ENCODE data around the gene SEMA7A. TPM values are rescaled to one million over a fixed set of nuclear protein-coding genes. Genes with fewer than 3 reads are reported as not detected.
A peak's percentile ranks its signal among the peaks of the same experiment; 100 is the strongest.

SEMA7A gene
- total and polyA plus RNA-seq, 4 donors, result 4.2 to 15.0 (median 6.8) TPM

- DNase-seq (no peak), ATAC-seq (ENCODE audit: insufficient read depth, low FRiP score) (no peak)
- TF ChIP-seq CTCF (IDR thresholded peaks at IDR 0.05; ENCODE audit: control extremely low read depth, extremely low read depth), result no peak
- Histone ChIP-seq H3K36me3 (ENCODE audit: control insufficient read depth in 4 of 4, insufficient read depth in 4 of 4, low read length in 4 of 4) (no peaks in the 10 kb centered on the region), H3K27ac (ENCODE audit: low read depth in 1 of 2, low read length in 1 of 2) (no peak overlapping the region), H3K9ac (ENCODE audit: insufficient read depth in 1 of 2, low read length in 2 of 2) (no peak overlapping the region), H3K27me3 (ENCODE audit: control insufficient read depth in 3 of 3, insufficient read depth in 3 of 3, low read length in 2 of 3) (no peaks in the 10 kb centered on the region), H3K9me3 (ENCODE audit: control insufficient read depth in 4 of 4, insufficient read depth in 3 of 4, low read length in 3 of 4) (no peaks in the 10 kb centered on the region), H3K4me3 (no peak overlapping the region), H3K4me1 (ENCODE audit: control insufficient read depth in 5 of 5, insufficient read depth in 5 of 5, low read length in 5 of 5) (peaks cover 0 to 14% (median 5%) of the 10 kb centered on the region in 5 donors)
- WGBS, 2 donors, result 93 to 96% methylated on average over 13 of the region's 13 CpGs
Observed at GRCh38 chr15:74393423-74393822, 40.3 kb downstream of the SEMA7A start.

DNA sequence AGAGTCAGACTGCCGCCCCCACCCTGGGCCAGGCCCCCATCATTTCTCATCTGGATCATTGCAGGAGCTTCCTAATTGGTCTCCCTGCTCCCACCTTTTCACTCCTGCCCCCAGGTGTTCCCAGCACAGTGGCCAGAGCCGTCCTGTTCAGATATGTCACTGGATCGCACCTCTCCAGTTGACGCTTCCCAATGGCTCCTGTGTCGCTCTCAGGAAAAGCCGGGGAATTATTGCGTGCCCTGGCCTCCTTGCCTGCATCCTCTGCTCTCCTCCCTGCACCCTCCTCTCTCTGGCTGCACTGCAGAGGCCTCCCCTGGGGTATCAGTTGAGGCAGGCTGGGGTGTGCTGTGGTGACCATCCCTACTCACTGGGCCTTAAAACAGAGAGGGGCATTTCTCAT, 40.9 kb downstream of the SEMA7A start:
- TF ChIP-seq CTCF (IDR thresholded peaks at IDR 0.05; ENCODE audit: control extremely low read depth, extremely low read depth), result no peak

DNA sequence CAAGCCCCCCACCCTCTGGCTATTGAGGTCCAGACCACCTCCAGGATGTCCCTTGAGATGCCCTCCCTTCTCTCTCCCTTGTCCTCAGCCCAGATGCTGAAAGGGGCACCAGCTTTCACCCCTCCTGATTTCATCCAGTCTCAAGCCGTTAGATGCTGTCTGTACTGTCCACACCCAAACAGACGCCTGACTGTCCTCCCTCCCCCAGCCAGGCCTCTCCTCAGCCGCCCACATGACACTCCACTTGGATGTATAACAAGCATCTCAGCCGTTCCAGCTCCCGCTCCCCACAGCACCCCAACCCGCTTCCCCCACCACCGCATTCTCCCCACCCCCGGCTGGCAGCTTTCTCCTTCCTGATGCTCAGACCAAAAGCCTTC, 41.3 kb downstream of the SEMA7A start:
- ATAC-seq (ENCODE audit: insufficient read depth, low FRiP score) (no peak), DNase-seq (peak; percentile 26 to 66 (median 48))
- H3K4me1 ChIP-seq (ENCODE audit: control insufficient read depth in 5 of 5, insufficient read depth in 5 of 5, low read length in 5 of 5), result peaks cover 0 to 17% (median 5%) of the 10 kb centered on the region in 5 donors
- WGBS, 2 donors, result 40 to 51% methylated on average over 8 of the region's 8 CpGs
- H3K27ac ChIP-seq (ENCODE audit: low read depth in 1 of 2, low read length in 1 of 2), result no peak overlapping the region
- H3K9ac ChIP-seq (ENCODE audit: insufficient read depth in 1 of 2, low read length in 2 of 2), result no peak overlapping the region
- H3K27me3 ChIP-seq (ENCODE audit: control insufficient read depth in 3 of 3, insufficient read depth in 3 of 3, low read length in 2 of 3), result no peaks in the 10 kb centered on the region
- H3K9me3 ChIP-seq (ENCODE audit: control insufficient read depth in 4 of 4, insufficient read depth in 3 of 4, low read length in 3 of 4), result no peaks in the 10 kb centered on the region
- no peak overlapping the region for H3K4me3 ChIP-seq
- H3K36me3 ChIP-seq (ENCODE audit: control insufficient read depth in 4 of 4, insufficient read depth in 4 of 4, low read length in 4 of 4), result no peaks in the 10 kb centered on the region
- TF ChIP-seq CTCF (IDR thresholded peaks at IDR 0.05; ENCODE audit: control extremely low read depth, extremely low read depth), result no peak

More for the DNA sequence above, 40.9 kb downstream of the SEMA7A start:
- DNase-seq (no peak), ATAC-seq (ENCODE audit: insufficient read depth, low FRiP score) (no peak)
- no peaks in the 10 kb centered on the region for H3K9me3 ChIP-seq (ENCODE audit: control insufficient read depth in 4 of 4, insufficient read depth in 3 of 4, low read length in 3 of 4)
- 94% methylated on average over 7 of the region's 7 CpGs for WGBS, 2 donors
- H3K4me1 ChIP-seq (ENCODE audit: control insufficient read depth in 5 of 5, insufficient read depth in 5 of 5, low read length in 5 of 5), result peaks cover 0 to 17% (median 5%) of the 10 kb centered on the region in 5 donors
- no peak overlapping the region for H3K4me3 ChIP-seq
- H3K9ac ChIP-seq (ENCODE audit: insufficient read depth in 1 of 2, low read length in 2 of 2), result no peak overlapping the region
- no peaks in the 10 kb centered on the region for H3K36me3 ChIP-seq (ENCODE audit: control insufficient read depth in 4 of 4, insufficient read depth in 4 of 4, low read length in 4 of 4)
- no peaks in the 10 kb centered on the region for H3K27me3 ChIP-seq (ENCODE audit: control insufficient read depth in 3 of 3, insufficient read depth in 3 of 3, low read length in 2 of 3)
- H3K27ac ChIP-seq (ENCODE audit: low read depth in 1 of 2, low read length in 1 of 2), result no peak overlapping the region
